IMR-90 (cell line): Measurements from ENCODE around the gene SERPINA12. TPM values are rescaled to one million over a fixed set of nuclear protein-coding genes. Genes with fewer than 3 reads are reported as not detected.

Experiments
- ATAC-seq: fragments of 200-7000 bp; cut with Tn5 transposase; 2 replicates; pipeline ENCODE4 v1.9.1; 2020; ENCODE audit warnings: low read depth, mild to moderate bottlenecking, moderate library complexity
- BruUV-seq: library from RNA; stranded (reverse); fragments of 400-500 nt; replicated peaks from 2 replicates; lab custom pipeline; 2021; lab: Mats Ljungman, UMichigan
- CTCF ChIA-PET: fragments of 300-600 bp; formaldehyde crosslinking; extraction: SDS; loops from one replicate; lab custom pipeline; 2021; ENCODE audit warnings: antibody characterized with exemption; lab: Yijun Ruan, JAX
- POLR2A ChIA-PET: fragments of 300-600 bp; sonication (Branson Sonifier 250); formaldehyde crosslinking; loops from one replicate; lab custom pipeline; 2022; ENCODE audit warnings: antibody characterized with exemption; ENCODE audit not compliant: unreplicated experiment; lab: Charles Lee
- DNase-seq: peaks from one replicate; pipeline ENCODE4 v3.0.0; 2013
- H2AFZ ChIP-seq: replicated peaks from 2 replicates; pipeline ENCODE3; 2013; ENCODE audit warnings: low read length, mild to moderate bottlenecking; ENCODE audit not compliant: poor library complexity
- H2AK5ac ChIP-seq: 2 replicates; pipeline ENCODE4 v1.6.1; 2013; ENCODE audit warnings: low read depth, low read length, inconsistent platforms
- H2AK9ac ChIP-seq: replicated peaks from 2 replicates; pipeline ENCODE3; 2013; ENCODE audit warnings: mild to moderate bottlenecking, low read depth, low read length, moderate library complexity; ENCODE audit not compliant: poor library complexity
- H2BK120ac ChIP-seq: 2 replicates; pipeline ENCODE4 v1.6.1; 2013; ENCODE audit warnings: low read depth, low read length, inconsistent platforms
- H2BK15ac ChIP-seq: 3 replicates; pipeline ENCODE4 v1.6.1; 2013; ENCODE audit warnings: low read depth, low read length, inconsistent platforms
- H2BK20ac ChIP-seq: 2 replicates; pipeline ENCODE4 v1.6.1; 2013; ENCODE audit warnings: low read depth, mild to moderate bottlenecking, inconsistent platforms, low read length, moderate library complexity
- H2BK5ac ChIP-seq: 2 replicates; pipeline ENCODE4 v1.6.1; 2013; ENCODE audit warnings: mild to moderate bottlenecking, low read depth, low read length, inconsistent platforms; ENCODE audit not compliant: poor library complexity, severe bottlenecking
- H3K14ac ChIP-seq: replicated peaks from 2 replicates; pipeline ENCODE4 v1.6.1; 2013; ENCODE audit warnings: low read depth, low read length, inconsistent platforms
- H3K18ac ChIP-seq: 2 replicates; pipeline ENCODE4 v1.6.1; 2013; ENCODE audit warnings: low read depth, low read length, control low read depth
- H3K23ac ChIP-seq: 2 replicates; pipeline ENCODE4 v1.6.1; 2013; ENCODE audit warnings: low read depth, low read length, inconsistent platforms
- H3K27ac ChIP-seq: 2 replicates; pipeline ENCODE4 v1.5.1; 2013; ENCODE audit warnings: mild to moderate bottlenecking, control low read depth, low read length; ENCODE audit not compliant: insufficient read depth
- H3K27me3 ChIP-seq: 2 replicates; pipeline ENCODE4 v1.6.1; 2013; ENCODE audit warnings: low read length; ENCODE audit not compliant: control insufficient read depth, insufficient read depth
- H3K36me3 ChIP-seq: 2 replicates; pipeline ENCODE4 v1.6.1; 2013; ENCODE audit warnings: low read length, mixed read lengths; ENCODE audit not compliant: control insufficient read depth, insufficient read depth
- H3K4ac ChIP-seq: 2 replicates; pipeline ENCODE4 v1.6.1; 2013; ENCODE audit warnings: low read depth, low read length, inconsistent platforms
- H3K4me1 ChIP-seq: 2 replicates; pipeline ENCODE4 v1.6.1; 2013; ENCODE audit warnings: low read length, mixed read lengths; ENCODE audit not compliant: control insufficient read depth, insufficient read depth
- H3K4me2 ChIP-seq: 2 replicates; pipeline ENCODE4 v1.6.1; 2013; ENCODE audit warnings: low read depth, mild to moderate bottlenecking, control low read depth, low read length, moderate library complexity
- H3K4me3 ChIP-seq: 2 replicates; pipeline ENCODE4 v1.5.1; 2013; ENCODE audit warnings: low read depth, mild to moderate bottlenecking, control low read depth, low read length, moderate library complexity; ENCODE audit not compliant: insufficient read depth
- H3K56ac ChIP-seq: 2 replicates; pipeline ENCODE4 v1.6.1; 2013; ENCODE audit warnings: low read length, inconsistent platforms; ENCODE audit not compliant: insufficient read depth; ENCODE audit errors: extremely low read depth
- H3K79me1 ChIP-seq, 2 experiments: 2 replicates each; pipeline ENCODE4 v1.6.1; 2013; ENCODE audit warnings: low read length in 2 of 2, inconsistent platforms in 1 of 2, low read depth in 1 of 2
- H3K9ac ChIP-seq: 2 replicates; pipeline ENCODE4 v1.6.1; 2013; ENCODE audit warnings: low read depth, low read length, control low read depth
- H3K9me1 ChIP-seq: 2 replicates; pipeline ENCODE4 v1.6.1; 2013; ENCODE audit warnings: low read length, inconsistent platforms; ENCODE audit not compliant: insufficient read depth
- H3K9me3 ChIP-seq: 2 replicates; pipeline ENCODE4 v1.6.1; 2013; ENCODE audit warnings: low read length; ENCODE audit not compliant: control insufficient read depth, insufficient read depth
- H4K20me1 ChIP-seq: 2 replicates; pipeline ENCODE4 v1.6.1; 2013; ENCODE audit warnings: low read length, inconsistent platforms; ENCODE audit not compliant: insufficient read depth
- H4K5ac ChIP-seq: 2 replicates; pipeline ENCODE4 v1.6.1; 2013; ENCODE audit warnings: mild to moderate bottlenecking, low read depth, low read length, control low read depth
- H4K8ac ChIP-seq, 2 experiments: 2 replicates each; pipeline ENCODE4 v1.6.1; 2013; ENCODE audit warnings: low read depth in 2 of 2, low read length in 2 of 2, control low read depth in 1 of 2, inconsistent platforms in 1 of 2
- H4K91ac ChIP-seq: 2 replicates; pipeline ENCODE4 v1.6.1; 2013; ENCODE audit warnings: low read depth, low read length, inconsistent platforms; ENCODE audit not compliant: insufficient read depth
- BHLHE40 ChIP-seq: fragments of 150-350 bp; IDR thresholded peaks from 2 replicates; pipeline ENCODE4 v1.6.1; 2016; ENCODE audit warnings: mild to moderate bottlenecking, low read depth, low read length
- CEBPB ChIP-seq: IDR thresholded peaks from 2 replicates; pipeline ENCODE4 v1.6.1; 2012; ENCODE audit warnings: low read depth, low read length, improper control_type of control experiment
- CHD1 ChIP-seq: IDR thresholded peaks from 2 replicates; pipeline ENCODE4 v1.6.1; 2012; ENCODE audit warnings: low read depth, low read length, improper control_type of control experiment
- FOS ChIP-seq: fragments of 150-350 bp; IDR thresholded peaks from 2 replicates; pipeline ENCODE4 v1.6.1; 2016; ENCODE audit warnings: low read depth, low read length
- MAFK ChIP-seq: IDR thresholded peaks from 2 replicates; pipeline ENCODE4 v1.6.1; 2012; ENCODE audit warnings: low read depth, low read length, improper control_type of control experiment
- MAZ ChIP-seq: IDR thresholded peaks from 2 replicates; pipeline ENCODE4 v1.6.1; 2012; ENCODE audit warnings: low read depth, mild to moderate bottlenecking, low read length, improper control_type of control experiment, moderate library complexity, borderline replicate concordance
- MXI1 ChIP-seq: IDR thresholded peaks from 2 replicates; pipeline ENCODE4 v1.6.1; 2012; ENCODE audit warnings: low read depth, mild to moderate bottlenecking, low read length, moderate library complexity, borderline replicate concordance
- NFE2L2 ChIP-seq: fragments of 150-350 bp; IDR thresholded peaks from 2 replicates; pipeline ENCODE4 v1.6.1; 2016; ENCODE audit warnings: low read depth, mild to moderate bottlenecking, low read length
- POLR2A ChIP-seq: IDR thresholded peaks from 2 replicates; pipeline ENCODE4 v1.6.1; 2012; ENCODE audit warnings: mild to moderate bottlenecking, low read depth, low read length
- RAD21 ChIP-seq: IDR thresholded peaks from 2 replicates; pipeline ENCODE4 v1.6.1; 2012; ENCODE audit warnings: low read length, improper control_type of control experiment
- RCOR1 ChIP-seq: IDR thresholded peaks from 2 replicates; pipeline ENCODE4 v1.6.1; 2012; ENCODE audit warnings: mild to moderate bottlenecking, low read length, improper control_type of control experiment; ENCODE audit not compliant: insufficient replicate concordance
- RFX5 ChIP-seq: IDR thresholded peaks from 2 replicates; pipeline ENCODE4 v1.8.0; 2012; ENCODE audit warnings: low read depth, mild to moderate bottlenecking, low read length, moderate library complexity
- SMC3 ChIP-seq: fragments of 150-350 bp; IDR thresholded peaks from 2 replicates; pipeline ENCODE4 v1.6.1; 2016; ENCODE audit warnings: low read depth, mild to moderate bottlenecking, antibody characterized with exemption, low read length, moderate library complexity
- WGBS, 2 experiments: methylation state at CpG; one replicate each; pipeline versions ENCODE4 v1.1.5 to v1.1.7; 2013; ENCODE audit warnings: missing lambda C conversion rate in 2 of 2; ENCODE audit not compliant: insufficient read length in 1 of 2; ENCODE audit errors: extremely low coverage in 2 of 2; 5-methylcytosine and 5-hydroxymethylcytosine counted together
- dilution Hi-C: fragments of 300-500 bp; cut with HindIII; formaldehyde crosslinking; loops from one replicate; pipeline ENCODE4 v1.14.3; 2018; ENCODE audit warnings: low sequenced_read_pairs; ENCODE audit not compliant: unreplicated experiment
- in situ Hi-C: fragments of 300-500 bp; cut with MboI; formaldehyde crosslinking; loops from 3 replicates; pipeline ENCODE4 v1.14.3; 2019; ENCODE audit warnings: low sequenced_read_pairs, inconsistent platforms, mixed read lengths
- intact Hi-C: fragments of 100-400 bp; cut with micrococcal nuclease; formaldehyde crosslinking; loops from 2 replicates; pipeline ENCODE4 v1.10.0; 2022
- polyA plus RNA-seq, 3 experiments: library from polyadenylated mRNA; depleted of rRNA; stranded (reverse); fragments of >200 nt; gene quantifications; 2 replicates each; pipeline ENCODE4 v1.2.3, GENCODE V29; 2012; ENCODE audit warnings: low replicate concordance in 1 of 3
- total RNA-seq: library from RNA; depleted of rRNA; stranded (reverse); fragments of >200 nt; gene quantifications from 2 replicates; pipeline ENCODE4 v1.2.3, GENCODE V29; 2012
- TF ChIP-seq, protein P1 (sequence below): conservative IDR thresholded peaks from 2 replicates; pipeline ENCODE4 v1.5.1; 2012; ENCODE audit warnings: mild to moderate bottlenecking, low read depth, low read length, improper control_type of control experiment
- TF ChIP-seq, protein P2 (sequence below): fragments of 150-350 bp; IDR thresholded peaks from 2 replicates; pipeline ENCODE4 v1.6.1; 2016; ENCODE audit warnings: low read depth, mild to moderate bottlenecking, low read length, moderate library complexity, borderline replicate concordance
- TF ChIP-seq, protein P3 (sequence below): fragments of 150-350 bp; IDR thresholded peaks from 2 replicates; pipeline ENCODE4 v1.6.1; 2017; ENCODE audit warnings: mild to moderate bottlenecking, antibody characterized with exemption, low read length, low read depth

Gene SERPINA12
- total and polyA plus RNA-seq, 2 of the 4 experiments (the other 2 are of a cell fraction) = not detected

DNA sequence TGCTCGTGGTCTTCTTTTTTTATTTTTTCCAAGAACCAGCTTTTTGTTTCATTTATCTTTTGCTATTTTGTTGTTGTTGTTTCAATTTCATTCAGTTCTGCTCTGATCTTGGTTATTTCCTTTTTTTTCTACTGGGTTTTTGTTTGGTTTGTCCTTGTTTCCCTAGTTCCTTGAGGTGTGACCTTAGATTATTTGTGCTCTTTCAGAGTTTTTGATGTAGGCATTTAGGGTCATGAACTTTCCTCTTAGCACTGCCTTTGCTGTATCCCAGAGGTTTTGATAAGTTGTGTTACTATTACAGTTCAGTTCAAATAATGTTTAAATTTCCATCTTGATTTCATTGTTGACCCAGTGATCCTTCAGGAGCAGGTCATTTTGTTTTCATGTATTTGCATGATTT lies 53.3 kb downstream of the SERPINA12 start:
- no peak overlapping the region for H4K8ac ChIP-seq
- no peak overlapping the region for H3K14ac ChIP-seq
- H3K4me1 ChIP-seq = no peaks in the 10 kb centered on the region
- no peak overlapping the region for H2BK15ac ChIP-seq
- DNase-seq = no peak
- no TSS peak for BruUV-seq
- no peak overlapping the region for H2BK20ac ChIP-seq
- no peak overlapping the region for H3K56ac ChIP-seq
- no peak for ATAC-seq
- POLR2A ChIA-PET = no interaction called here
- H3K79me1 ChIP-seq = no peaks in the 10 kb centered on the region
- no peaks in the 10 kb centered on the region for H4K20me1 ChIP-seq
- no peak overlapping the region for H2AK5ac ChIP-seq
- no peak overlapping the region for H2AFZ ChIP-seq
- no peak overlapping the region for H3K23ac ChIP-seq
- no peak overlapping the region for H3K4me3 ChIP-seq
- TF ChIP-seq RCOR1 = no peak
- TF ChIP-seq MAFK = no peak
- TF ChIP-seq, protein P1, sequence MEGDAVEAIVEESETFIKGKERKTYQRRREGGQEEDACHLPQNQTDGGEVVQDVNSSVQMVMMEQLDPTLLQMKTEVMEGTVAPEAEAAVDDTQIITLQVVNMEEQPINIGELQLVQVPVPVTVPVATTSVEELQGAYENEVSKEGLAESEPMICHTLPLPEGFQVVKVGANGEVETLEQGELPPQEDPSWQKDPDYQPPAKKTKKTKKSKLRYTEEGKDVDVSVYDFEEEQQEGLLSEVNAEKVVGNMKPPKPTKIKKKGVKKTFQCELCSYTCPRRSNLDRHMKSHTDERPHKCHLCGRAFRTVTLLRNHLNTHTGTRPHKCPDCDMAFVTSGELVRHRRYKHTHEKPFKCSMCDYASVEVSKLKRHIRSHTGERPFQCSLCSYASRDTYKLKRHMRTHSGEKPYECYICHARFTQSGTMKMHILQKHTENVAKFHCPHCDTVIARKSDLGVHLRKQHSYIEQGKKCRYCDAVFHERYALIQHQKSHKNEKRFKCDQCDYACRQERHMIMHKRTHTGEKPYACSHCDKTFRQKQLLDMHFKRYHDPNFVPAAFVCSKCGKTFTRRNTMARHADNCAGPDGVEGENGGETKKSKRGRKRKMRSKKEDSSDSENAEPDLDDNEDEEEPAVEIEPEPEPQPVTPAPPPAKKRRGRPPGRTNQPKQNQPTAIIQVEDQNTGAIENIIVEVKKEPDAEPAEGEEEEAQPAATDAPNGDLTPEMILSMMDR = no peak
- no peak for TF ChIP-seq FOS
- TF ChIP-seq, protein P2, sequence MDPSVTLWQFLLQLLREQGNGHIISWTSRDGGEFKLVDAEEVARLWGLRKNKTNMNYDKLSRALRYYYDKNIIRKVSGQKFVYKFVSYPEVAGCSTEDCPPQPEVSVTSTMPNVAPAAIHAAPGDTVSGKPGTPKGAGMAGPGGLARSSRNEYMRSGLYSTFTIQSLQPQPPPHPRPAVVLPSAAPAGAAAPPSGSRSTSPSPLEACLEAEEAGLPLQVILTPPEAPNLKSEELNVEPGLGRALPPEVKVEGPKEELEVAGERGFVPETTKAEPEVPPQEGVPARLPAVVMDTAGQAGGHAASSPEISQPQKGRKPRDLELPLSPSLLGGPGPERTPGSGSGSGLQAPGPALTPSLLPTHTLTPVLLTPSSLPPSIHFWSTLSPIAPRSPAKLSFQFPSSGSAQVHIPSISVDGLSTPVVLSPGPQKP = no peak
- TF ChIP-seq CHD1 = no peak
- no peak for TF ChIP-seq SMC3
- no peak for TF ChIP-seq NFE2L2
- no peak for TF ChIP-seq POLR2A
- TF ChIP-seq CEBPB = no peak
- TF ChIP-seq BHLHE40 = no peak
- TF ChIP-seq, protein P3, sequence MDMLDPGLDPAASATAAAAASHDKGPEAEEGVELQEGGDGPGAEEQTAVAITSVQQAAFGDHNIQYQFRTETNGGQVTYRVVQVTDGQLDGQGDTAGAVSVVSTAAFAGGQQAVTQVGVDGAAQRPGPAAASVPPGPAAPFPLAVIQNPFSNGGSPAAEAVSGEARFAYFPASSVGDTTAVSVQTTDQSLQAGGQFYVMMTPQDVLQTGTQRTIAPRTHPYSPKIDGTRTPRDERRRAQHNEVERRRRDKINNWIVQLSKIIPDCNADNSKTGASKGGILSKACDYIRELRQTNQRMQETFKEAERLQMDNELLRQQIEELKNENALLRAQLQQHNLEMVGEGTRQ = no peak
- no peak for TF ChIP-seq RFX5
- no peak for TF ChIP-seq MAZ
- no peak for TF ChIP-seq MXI1
- no peak for TF ChIP-seq RAD21
- in situ Hi-C loops = no loop called here
- no peak overlapping the region for H2BK120ac ChIP-seq
- no peaks in the 10 kb centered on the region for H3K9me3 ChIP-seq
- no peak overlapping the region for H3K18ac ChIP-seq
- H3K9me1 ChIP-seq = no peaks in the 10 kb centered on the region
- intact Hi-C loops = no loop called here
- H3K4ac ChIP-seq = no peak overlapping the region
- no peak overlapping the region for H2BK5ac ChIP-seq
- no peak overlapping the region for H3K27ac ChIP-seq
- no peak overlapping the region for H3K4me2 ChIP-seq
- H3K9ac ChIP-seq = no peak overlapping the region
- no peaks in the 10 kb centered on the region for H3K27me3 ChIP-seq
- H4K91ac ChIP-seq = no peak overlapping the region
- WGBS, 2 experiments = no CpG with 5 or more reads among the region's 1 CpG
- no peak overlapping the region for H2AK9ac ChIP-seq
- CTCF ChIA-PET = no interaction called here
- no peaks in the 10 kb centered on the region for H3K36me3 ChIP-seq
- no peak overlapping the region for H4K5ac ChIP-seq
- dilution Hi-C loops = no loop called here
